OCI-M2 (cell line): Measurements from ENCODE around the gene ZFHX2.
"Not testable (repeated sequence)": the region's sequence is repeated elsewhere in the genome, so short reads cannot be mapped to it uniquely, and the experiment has no call there.

Experiments
- DNase-seq: peaks from one replicate; lab custom pipeline; 2025; ENCODE audit not compliant: unreplicated experiment; lab: John Stamatoyannopoulos, UW

The ZFHX2 gene

GRCh38 chr14:23551266-23552028 lies at the start of gene ZFHX2:
TSS of gene ZFHX2 (minus strand) at chr14:23551765. CDS start at chr14:23535325, 16,440 bp downstream.
- DNase-seq = peak; percentile 60

- DNase-seq = no peak
Measured at GRCh38 chr14:23600806-23601205, 49.2 kb upstream of the ZFHX2 start.

- no peak for DNase-seq
Measured at GRCh38 chr14:23600322-23600707, 48.8 kb upstream of the ZFHX2 start.

GRCh38 chr14:23594191-23594590 lies 42.6 kb upstream of the ZFHX2 start:
- DNase-seq = not testable (repeated sequence)

GRCh38 chr14:23590198-23590597 lies 38.6 kb upstream of the ZFHX2 start:
- DNase-seq = no peak

- DNase-seq = no peak
Measured at GRCh38 chr14:23589606-23590005, 38.0 kb upstream of the ZFHX2 start.

GRCh38 chr14:23588884-23589598 lies 37.5 kb upstream of the ZFHX2 start:
- peak; percentile 44 for DNase-seq

- not testable (repeated sequence) for DNase-seq
Measured at GRCh38 chr14:23584527-23585203, 33.1 kb upstream of the ZFHX2 start.

- not testable (repeated sequence) for DNase-seq
Measured at GRCh38 chr14:23583761-23584526, 32.4 kb upstream of the ZFHX2 start.

GRCh38 chr14:23582906-23583760 lies 31.6 kb upstream of the ZFHX2 start:
- no peak for DNase-seq

GRCh38 chr14:23580948-23581281 lies 29.4 kb upstream of the ZFHX2 start:
- DNase-seq = no peak

GRCh38 chr14:23580152-23580926 lies 28.8 kb upstream of the ZFHX2 start:
- no peak for DNase-seq

GRCh38 chr14:23579739-23580138 lies 28.2 kb upstream of the ZFHX2 start:
- DNase-seq = no peak

- DNase-seq = no peak
Measured at GRCh38 chr14:23579311-23579630, 27.7 kb upstream of the ZFHX2 start.

- DNase-seq = no peak
Measured at GRCh38 chr14:23578560-23579310, 27.2 kb upstream of the ZFHX2 start, which contains the start of gene JPH4. TSS of gene JPH4 (minus strand) at chr14:23578790. CDS start at chr14:23577453, 1,337 bp downstream.

GRCh38 chr14:23577710-23578392 lies 26.3 kb upstream of the ZFHX2 start:
- no peak for DNase-seq

GRCh38 chr14:23577004-23577681 lies 25.6 kb upstream of the ZFHX2 start:
- no peak for DNase-seq
